ENCODE results near the gene SLC39A5.
A peak's percentile ranks its signal among the peaks of the same experiment; 100 is the strongest.

Gene SLC39A5, protein sequence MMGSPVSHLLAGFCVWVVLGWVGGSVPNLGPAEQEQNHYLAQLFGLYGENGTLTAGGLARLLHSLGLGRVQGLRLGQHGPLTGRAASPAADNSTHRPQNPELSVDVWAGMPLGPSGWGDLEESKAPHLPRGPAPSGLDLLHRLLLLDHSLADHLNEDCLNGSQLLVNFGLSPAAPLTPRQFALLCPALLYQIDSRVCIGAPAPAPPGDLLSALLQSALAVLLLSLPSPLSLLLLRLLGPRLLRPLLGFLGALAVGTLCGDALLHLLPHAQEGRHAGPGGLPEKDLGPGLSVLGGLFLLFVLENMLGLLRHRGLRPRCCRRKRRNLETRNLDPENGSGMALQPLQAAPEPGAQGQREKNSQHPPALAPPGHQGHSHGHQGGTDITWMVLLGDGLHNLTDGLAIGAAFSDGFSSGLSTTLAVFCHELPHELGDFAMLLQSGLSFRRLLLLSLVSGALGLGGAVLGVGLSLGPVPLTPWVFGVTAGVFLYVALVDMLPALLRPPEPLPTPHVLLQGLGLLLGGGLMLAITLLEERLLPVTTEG

DNA sequence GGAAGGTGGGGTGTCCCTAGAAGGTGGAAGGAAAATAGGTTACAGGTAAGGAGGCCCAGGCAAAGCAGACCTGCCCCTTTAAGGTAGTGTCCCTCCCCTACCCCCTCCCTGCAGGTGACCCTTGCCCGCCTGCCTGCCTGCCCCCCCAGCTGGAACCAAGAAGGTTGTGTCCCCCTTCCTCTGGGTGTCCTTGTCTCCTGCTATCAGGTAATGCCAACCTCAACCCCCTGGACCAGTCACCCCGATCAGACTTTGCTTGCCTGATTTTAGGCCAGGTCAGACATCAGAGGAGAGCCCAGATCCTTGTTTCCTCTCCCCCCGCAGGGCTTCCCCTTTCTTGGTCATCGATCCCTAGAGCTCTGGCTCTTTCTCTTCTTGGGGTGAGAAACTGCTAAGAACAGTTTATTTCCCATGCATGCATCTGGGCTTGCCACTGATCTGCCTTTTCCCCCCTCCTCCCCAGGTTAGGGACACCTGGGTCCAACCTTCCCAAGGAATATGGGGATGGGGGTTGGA is at the start of gene SLC39A5:
Gene SLC39A5 (plus strand): TSS at position 136 of the 516 bp plus-strand sequence. CDS start 1,224 bp downstream, outside the sequence.
- DNase-seq (ENCODE audit: low spot score): no peak

- no peak for DNase-seq (ENCODE audit: low spot score)
Measured at GRCh38 chr12:56186957-56187356, 42.9 kb upstream of the SLC39A5 start.

GRCh38 chr12:56188131-56188777 is 41.6 kb upstream of the SLC39A5 start:
- DNase-seq (ENCODE audit: low spot score): no peak

GRCh38 chr12:56188778-56189098 is 41.1 kb upstream of the SLC39A5 start:
- no peak for DNase-seq (ENCODE audit: low spot score)

- DNase-seq (ENCODE audit: low spot score): peak; percentile 94
Measured at GRCh38 chr12:56189099-56189917, 40.5 kb upstream of the SLC39A5 start, which contains the start of gene SMARCC2. Gene SMARCC2, minus strand, starts transcription at chr12:56189483. Its CDS starts 22 bp downstream, at chr12:56189461.

DNA sequence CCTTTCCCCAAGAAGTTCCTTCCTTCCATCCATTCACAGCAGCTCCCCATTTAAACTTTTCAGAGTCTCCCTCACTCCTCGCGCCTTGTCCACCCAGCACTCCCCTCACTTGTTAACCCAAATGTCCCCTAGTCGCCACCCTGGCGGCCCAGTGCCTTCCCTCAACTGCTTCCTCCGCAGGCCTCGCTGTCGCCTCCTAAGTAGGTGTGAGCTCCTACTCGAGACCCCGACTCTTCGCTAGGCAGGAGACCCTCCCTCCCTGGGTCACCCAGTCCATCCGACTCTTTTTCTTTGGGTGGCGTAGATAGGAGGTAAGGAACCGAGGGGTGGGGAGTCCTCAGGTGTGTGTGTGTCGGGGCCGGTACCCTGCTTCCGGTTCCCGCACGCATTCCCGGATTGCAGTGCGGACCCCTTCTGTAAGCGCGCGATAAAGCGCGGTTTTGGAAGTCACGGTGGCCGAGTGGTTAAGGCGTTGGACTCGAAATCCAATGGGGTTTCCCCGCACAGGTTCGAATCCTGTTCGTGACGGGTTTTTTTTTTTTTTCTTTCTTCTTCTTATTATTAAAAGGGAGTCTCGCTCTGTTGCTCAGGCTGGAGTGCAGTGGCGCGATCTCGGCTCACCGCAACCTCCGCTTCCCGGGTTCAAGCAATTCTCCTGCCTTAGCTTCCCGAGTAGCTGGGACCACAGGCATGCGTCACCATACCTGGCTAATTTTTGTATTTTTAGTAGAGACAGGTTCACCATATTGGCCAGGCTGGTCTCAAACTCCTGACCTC is 39.7 kb upstream of the SLC39A5 start:
- peak; percentile 66 for DNase-seq (ENCODE audit: low spot score)

GRCh38 chr12:56190695-56191155 is 39.1 kb upstream of the SLC39A5 start:
- no peak for DNase-seq (ENCODE audit: low spot score)

DNA sequence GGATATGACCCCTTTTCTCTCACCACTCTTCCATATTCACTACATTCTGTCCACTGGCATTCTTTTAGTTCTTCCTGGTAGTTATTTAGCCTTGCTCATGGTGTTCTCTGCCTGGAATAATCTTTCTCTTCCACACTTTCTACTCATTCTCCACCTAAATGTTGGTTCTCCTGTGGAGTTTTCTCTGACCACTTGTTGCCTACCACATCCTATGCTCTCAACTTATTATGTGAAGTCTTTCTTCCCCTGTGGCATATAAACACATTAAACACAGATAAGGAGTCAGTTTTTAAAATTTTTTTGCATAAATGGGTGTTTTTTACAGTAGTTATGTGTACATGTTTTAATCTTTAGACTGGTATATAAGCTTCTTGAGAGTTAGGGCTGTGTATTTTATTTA is 37.3 kb upstream of the SLC39A5 start:
- no peak for DNase-seq (ENCODE audit: low spot score)

DNA sequence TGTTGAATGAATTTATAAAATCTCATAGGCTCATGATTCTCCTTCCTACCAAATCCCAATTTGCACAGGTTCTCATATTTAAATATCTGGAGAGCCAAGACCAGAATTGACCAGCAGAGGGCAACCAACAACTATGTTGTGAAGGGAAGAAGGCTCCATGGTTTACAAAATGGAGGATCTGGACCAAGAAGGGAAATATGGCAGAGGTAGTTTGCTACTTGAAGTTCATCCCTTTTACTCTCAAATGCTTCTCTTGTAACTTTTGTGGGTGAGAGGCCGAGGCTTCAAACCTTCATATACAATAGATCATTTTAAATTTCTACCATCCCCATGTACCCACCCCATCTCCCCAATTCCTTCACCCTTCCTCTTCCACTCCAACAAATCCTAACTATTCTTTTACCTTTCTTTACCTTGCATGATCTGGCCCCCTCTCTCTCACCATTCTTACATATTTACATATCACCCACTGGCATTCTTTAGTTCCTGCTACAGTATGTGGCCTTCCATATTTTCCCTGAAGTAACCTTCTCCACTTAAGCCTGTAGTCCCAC is 36.7 kb upstream of the SLC39A5 start:
- peak; percentile 66 for DNase-seq (ENCODE audit: low spot score)

GRCh38 chr12:56196818-56197550 is 32.9 kb upstream of the SLC39A5 start:
- DNase-seq (ENCODE audit: low spot score): peak; percentile 86

- DNase-seq (ENCODE audit: low spot score): no peak
Measured at GRCh38 chr12:56197921-56198635, 31.8 kb upstream of the SLC39A5 start.

GRCh38 chr12:56198836-56199235 is 31.0 kb upstream of the SLC39A5 start:
- no peak for DNase-seq (ENCODE audit: low spot score)

DNA sequence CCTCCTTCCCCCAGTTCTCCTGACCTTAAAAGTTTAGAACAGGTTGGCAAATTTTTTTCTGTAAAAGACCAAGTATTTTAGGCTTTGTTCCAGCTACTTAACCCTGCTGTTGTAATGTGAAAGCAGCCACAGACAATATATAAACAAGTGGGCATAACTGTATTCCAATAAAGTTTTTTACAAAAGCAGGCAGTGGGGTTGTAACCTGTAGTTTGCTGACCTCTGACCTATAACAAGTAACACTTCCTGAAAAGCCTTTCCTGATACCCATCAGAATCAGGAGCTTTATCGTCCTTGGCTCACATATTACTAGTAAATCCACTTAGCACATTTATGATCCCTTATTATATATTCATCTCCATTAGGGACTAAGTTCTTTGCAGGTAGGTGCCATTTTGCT is 27.5 kb upstream of the SLC39A5 start:
- DNase-seq (ENCODE audit: low spot score): no peak

DNA sequence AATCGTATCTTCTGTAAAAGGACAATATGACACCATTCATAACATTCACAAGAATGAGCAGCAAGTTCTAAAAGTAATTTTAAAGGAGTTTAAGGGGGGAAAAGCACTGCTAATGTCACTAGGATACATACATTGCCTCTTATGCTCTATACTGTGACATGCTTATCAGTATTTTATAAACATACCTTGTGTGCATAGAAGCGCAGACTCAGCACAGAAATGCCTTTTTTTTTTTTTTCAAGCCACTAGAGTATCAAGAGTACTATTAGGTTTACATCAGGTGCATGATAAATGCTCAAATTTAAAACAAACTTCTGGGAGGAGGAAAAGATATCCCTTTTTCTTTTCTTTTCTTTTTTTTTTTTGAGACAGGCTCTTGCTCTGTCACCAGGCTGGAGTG is 27.0 kb upstream of the SLC39A5 start:
- no peak for DNase-seq (ENCODE audit: low spot score)

- no peak for DNase-seq (ENCODE audit: low spot score)
Measured at GRCh38 chr12:56204275-56204674, 25.6 kb upstream of the SLC39A5 start.

DNA sequence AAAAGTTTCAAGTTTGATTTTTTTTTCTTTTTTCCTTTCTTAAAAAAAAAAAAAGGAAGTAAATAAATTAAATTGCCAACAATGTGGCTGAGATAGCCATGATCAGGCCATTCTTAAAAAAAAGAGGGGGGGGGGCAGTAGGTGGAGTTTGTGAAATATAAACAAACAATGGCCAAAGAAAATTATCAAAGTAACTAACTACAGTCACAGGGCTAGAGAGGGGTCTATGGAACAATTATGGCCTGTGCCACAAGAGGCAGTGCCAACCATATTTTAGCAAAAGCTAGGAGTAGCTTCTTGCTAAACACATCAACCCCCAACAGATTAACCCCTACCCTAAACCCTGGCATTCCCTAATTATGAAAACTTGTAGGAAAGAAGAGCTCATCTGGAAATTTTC is 24.4 kb upstream of the SLC39A5 start:
- DNase-seq (ENCODE audit: low spot score): no peak

DNA sequence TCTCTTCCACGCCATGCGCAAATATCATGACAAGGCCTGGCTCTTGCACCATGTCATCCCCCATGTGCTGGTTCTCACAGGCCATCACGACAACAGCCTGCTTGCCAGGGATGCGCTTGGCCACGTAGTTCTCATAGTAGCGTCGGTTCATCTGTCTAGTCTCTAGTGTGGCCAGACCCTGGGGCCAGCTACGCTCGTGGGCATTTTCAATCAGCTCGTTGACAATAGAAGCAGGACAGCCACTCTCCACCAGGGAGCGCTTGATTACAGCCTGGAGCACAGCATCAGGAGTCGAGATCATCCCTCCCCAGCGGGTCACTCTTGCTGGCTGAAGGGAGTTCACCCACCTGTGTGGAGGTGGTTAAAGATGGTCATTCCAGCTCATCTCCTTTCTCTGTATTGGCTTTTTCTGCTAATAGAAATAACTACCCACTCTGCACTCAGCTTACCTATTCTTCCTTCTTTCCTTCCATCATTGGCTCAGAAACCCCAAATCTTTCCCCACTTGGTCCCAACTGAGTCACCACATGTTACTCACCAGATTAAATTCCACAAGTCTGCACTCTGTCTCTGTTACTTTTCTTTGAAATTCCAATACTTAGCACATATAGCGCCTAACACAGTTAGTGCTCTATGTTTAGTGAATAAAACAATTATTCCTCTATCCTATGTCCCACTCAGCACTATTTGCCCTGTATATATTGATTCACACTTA is 23.2 kb upstream of the SLC39A5 start:
- DNase-seq (ENCODE audit: low spot score): peak; percentile 51

GRCh38 chr12:56208006-56208405 is 21.8 kb upstream of the SLC39A5 start:
- no peak for DNase-seq (ENCODE audit: low spot score)

GRCh38 chr12:56212361-56212760 is 17.5 kb upstream of the SLC39A5 start:
- DNase-seq (ENCODE audit: low spot score): no peak

Data from AG08395 (cell line).